ENCODE data around the gene ONECUT2. TPM values are rescaled to one million over a fixed set of nuclear protein-coding genes. Genes with fewer than 3 reads are reported as not detected.

Gene ONECUT2
- total RNA-seq, 1 experiment from 2014 or later: 0.48 TPM

GRCh38 chr18:57410749-57411148 lies 24.4 kb upstream of the ONECUT2 start:
- Histone ChIP-seq H3K4ac (ENCODE audit: low read depth, low read length) (no peak overlapping the region), H4K8ac (replicated peaks; ENCODE audit: insufficient read length, low read depth, low read length) (no peak overlapping the region), H3K79me2 (ENCODE audit: insufficient read depth, low read length) (no peaks in the 10 kb centered on the region), H3K23ac (ENCODE audit: insufficient read length, low read depth, low read length) (no peak overlapping the region), H3K27me3 (ENCODE audit: insufficient read depth, low read length) (no peaks in the 10 kb centered on the region), H3T11ph (ENCODE audit: low read length) (no peak overlapping the region), H3K23me2 (ENCODE audit: insufficient read length, low read depth, low read length, poor library complexity, severe bottlenecking) (no peaks in the 10 kb centered on the region), H3K14ac (ENCODE audit: insufficient read depth, low read length) (no peak overlapping the region), H4K20me1 (ENCODE audit: control insufficient read depth, insufficient read depth, insufficient read length) (no peaks in the 10 kb centered on the region), H2AFZ (ENCODE audit: low read length) (no peak overlapping the region), H3K79me1 (ENCODE audit: insufficient read depth, low read depth, low read length, poor library complexity, severe bottlenecking) (no peaks in the 10 kb centered on the region), H3K9ac (ENCODE audit: extremely low read depth, insufficient read length, low read length) (no peak overlapping the region), H2BK12ac (ENCODE audit: insufficient read length, low read depth, low read length) (no peak overlapping the region), H3K56ac (ENCODE audit: insufficient read length, low read depth, low read length) (no peak overlapping the region), H3K4me1 (ENCODE audit: insufficient read depth, low read length) (no peaks in the 10 kb centered on the region), H2BK15ac (ENCODE audit: low read depth, low read length) (no peak overlapping the region), H4K91ac (ENCODE audit: insufficient read length, low read depth, low read length) (no peak overlapping the region), H3K9me3 (ENCODE audit: control insufficient read depth, low read depth, low read length) (no peaks in the 10 kb centered on the region), H2BK5ac (ENCODE audit: insufficient read length, low read length) (no peak overlapping the region), H4K5ac (ENCODE audit: insufficient read length, low read depth, low read length) (no peak overlapping the region), H2AK5ac (ENCODE audit: insufficient read length, low read length) (no peak overlapping the region), H2BK20ac (ENCODE audit: low read depth, low read length, poor library complexity, severe bottlenecking) (no peak overlapping the region), H3K18ac (ENCODE audit: insufficient read length, low read depth, low read length) (no peak overlapping the region), H3K4me2 (ENCODE audit: insufficient read depth, insufficient read length, low read length) (no peak overlapping the region), H3K27ac (ENCODE audit: insufficient read length, low read depth, low read length) (no peak overlapping the region), H2BK120ac (ENCODE audit: low read depth, low read length, poor library complexity, severe bottlenecking) (no peak overlapping the region)
- Mint-ChIP-seq H3K4me1 (no peaks in the 10 kb centered on the region), H3K27me3 (ENCODE audit: low read depth) (peaks cover 33% of the 10 kb centered on the region), H3K9me3 (no peaks in the 10 kb centered on the region; a peak in 1 of 5 replicates), H3K27ac (no peak overlapping the region), H3K4me3 (no peak overlapping the region), H3K36me3 (ENCODE audit: insufficient read depth in 1 of 3, low read depth in 3 of 3) (no peaks in the 10 kb centered on the region)
- TF ChIP-seq CTCF (conservative IDR thresholded peaks at IDR 0.05): no peak
- WGBS (ENCODE audit: extremely low coverage, insufficient read length, low lambda C conversion rate): no CpG with 5 or more reads among the region's 3 CpGs
- DNase-seq: no peak

Data from H9 (cell line).